ENCODE data around the gene UBR1. TPM values are rescaled to one million over a fixed set of nuclear protein-coding genes. Genes with fewer than 3 reads are reported as not detected.

Gene UBR1
- total RNA-seq, 4 donors from 2014 or later = 23.8 to 56.9 (median 34.0) TPM

- Histone ChIP-seq H3K4me3 (no peak overlapping the region), H3K27ac (no peak overlapping the region), H3K36me3 (peaks cover 0 to 6% (median 0%) of the 10 kb centered on the region in 3 donors), H3K4me1 (peaks cover 0 to 5% (median 0%) of the 10 kb centered on the region in 4 donors), H3K9me3 (no peaks in the 10 kb centered on the region), H3K27me3 (no peaks in the 10 kb centered on the region)
- no peak for DNase-seq
- TF ChIP-seq POLR2A (IDR thresholded peaks at IDR 0.05) = no peak
- no peak for TF ChIP-seq CTCF (IDR thresholded peaks at IDR 0.05)
Observed at GRCh38 chr15:43094416-43095030, 11.3 kb downstream of the UBR1 start.

- no peak for DNase-seq
- Histone ChIP-seq H3K4me3 (no peak overlapping the region), H3K4me1 (peaks cover 0 to 5% (median 0%) of the 10 kb centered on the region in 4 donors), H3K9me3 (no peaks in the 10 kb centered on the region), H3K27ac (peak overlapping the region in 1 of 4 donors; percentile 49), H3K36me3 (peaks cover 0 to 6% (median 0%) of the 10 kb centered on the region in 3 donors), H3K27me3 (no peaks in the 10 kb centered on the region)
- no peak for TF ChIP-seq POLR2A (IDR thresholded peaks at IDR 0.05)
- no peak for TF ChIP-seq CTCF (IDR thresholded peaks at IDR 0.05)
Observed at GRCh38 chr15:43093026-43093425, 12.8 kb downstream of the UBR1 start.

- Histone ChIP-seq H3K36me3 (no peaks in the 10 kb centered on the region), H3K4me3 (no peak overlapping the region), H3K27me3 (no peaks in the 10 kb centered on the region), H3K9me3 (no peaks in the 10 kb centered on the region), H3K4me1 (peaks cover 0 to 5% (median 0%) of the 10 kb centered on the region in 4 donors), H3K27ac (no peak overlapping the region)
- DNase-seq = no peak
- TF ChIP-seq CTCF (IDR thresholded peaks at IDR 0.05) (no peak), POLR2A (IDR thresholded peaks at IDR 0.05) (no peak)
Observed at GRCh38 chr15:43091859-43092258, 14.0 kb downstream of the UBR1 start.

- Histone ChIP-seq H3K27me3 (no peaks in the 10 kb centered on the region), H3K4me3 (no peak overlapping the region), H3K9me3 (no peaks in the 10 kb centered on the region), H3K36me3 (peaks cover 0 to 18% (median 0%) of the 10 kb centered on the region in 3 donors), H3K4me1 (peaks cover 0 to 7% (median 0%) of the 10 kb centered on the region in 4 donors), H3K27ac (no peak overlapping the region)
- no peak for TF ChIP-seq POLR2A (IDR thresholded peaks at IDR 0.05)
- no peak for TF ChIP-seq CTCF (IDR thresholded peaks at IDR 0.05)
- DNase-seq = no peak
Observed at GRCh38 chr15:43086551-43086950, 19.3 kb downstream of the UBR1 start.

- H3K27me3 ChIP-seq = no peaks in the 10 kb centered on the region
- no peak for DNase-seq
- peaks cover 0 to 22% (median 0%) of the 10 kb centered on the region in 3 donors for H3K36me3 ChIP-seq
- H3K4me1 ChIP-seq = peaks cover 0 to 7% (median 0%) of the 10 kb centered on the region in 4 donors
- H3K27ac ChIP-seq = no peak overlapping the region
- no peak overlapping the region for H3K4me3 ChIP-seq
- TF ChIP-seq CTCF (IDR thresholded peaks at IDR 0.05) (no peak), POLR2A (IDR thresholded peaks at IDR 0.05) (no peak)
- no peaks in the 10 kb centered on the region for H3K9me3 ChIP-seq
Observed at GRCh38 chr15:43085921-43086320, 19.9 kb downstream of the UBR1 start.

All from Peyer's patch (tissue), 4 donors.